HepG2 (cell line): ENCODE measurements around the gene GNAT3. TPM values are rescaled to one million over a fixed set of nuclear protein-coding genes. Genes with fewer than 3 reads are reported as not detected.

Experiments
- ATAC-seq: fragments of 200-7000 bp; cut with Tn5 transposase; 3 replicates; pipeline ENCODE4 v1.9.1; 2020; ENCODE audit warnings: mild to moderate bottlenecking, moderate library complexity
- BruUV-seq: library from RNA; stranded (reverse); fragments of 400-500 nt; replicated peaks from 2 replicates; lab custom pipeline; 2021; lab: Mats Ljungman, UMichigan
- CTCF ChIA-PET: fragments of 300-600 bp; formaldehyde crosslinking; extraction: SDS; loops from one replicate; lab custom pipeline; 2021; ENCODE audit warnings: low total read pairs, inconsistent platforms, low intra/inter-chr PET ratio; lab: Yijun Ruan, JAX
- POLR2A ChIA-PET: fragments of 350-600 bp; sonication (Branson Sonifier 250); formaldehyde crosslinking; loops from one replicate; lab custom pipeline; 2020; ENCODE audit warnings: antibody characterized with exemption, inconsistent platforms; lab: Yijun Ruan, JAX
- DNase-seq: peaks from one replicate; pipeline ENCODE4 v3.0.0-alpha.2; 2015; ENCODE audit warnings: low spot score
- FAIRE-seq: peaks from 3 replicates; lab custom pipeline; 2011; peaks lifted over from hg19 to GRCh38; lab: Jason Lieb, UNC
- H2AFZ ChIP-seq: one replicate; pipeline ENCODE4 v1.6.1; 2011; ENCODE audit warnings: low read length, inconsistent platforms
- H3K27ac ChIP-seq: fragments of 300-600 bp; 3 replicates; pipeline ENCODE4 v1.8.0; 2011; ENCODE audit warnings: mixed run types, mild to moderate bottlenecking, mixed read lengths, low read length, inconsistent platforms; ENCODE audit not compliant: insufficient read depth; ENCODE audit errors: extremely low read length
- H3K27me3 ChIP-seq, 2 experiments: fragments of 200-600 bp in 1 of 2; 2 replicates in 1 of 2; 3 replicates in 1 of 2; pipeline versions ENCODE4 v1.6.0 to v1.8.0; 2011; ENCODE audit warnings: low read length in 2 of 2, mild to moderate bottlenecking in 2 of 2, moderate library complexity in 2 of 2, inconsistent platforms in 1 of 2; ENCODE audit not compliant: insufficient read depth in 2 of 2, control insufficient read depth in 1 of 2
- H3K36me3 ChIP-seq, 2 experiments: fragments of 200-600 bp in 1 of 2; replicated peaks in 1 of 2; 2 replicates in 1 of 2; 3 replicates in 1 of 2; pipeline versions ENCODE4 v1.5.1 to v1.8.0; 2011; ENCODE audit warnings: low read length in 2 of 2, inconsistent platforms in 1 of 2; ENCODE audit not compliant: insufficient read depth in 2 of 2, control insufficient read depth in 1 of 2
- H3K4me1 ChIP-seq: 2 replicates; pipeline ENCODE4 v1.5.1; 2012; ENCODE audit warnings: low read length, inconsistent platforms; ENCODE audit not compliant: insufficient read depth
- H3K4me2 ChIP-seq: 2 replicates; pipeline ENCODE4 v1.6.0; 2011; ENCODE audit warnings: low read depth, low read length, inconsistent platforms
- H3K4me3 ChIP-seq, 3 experiments: fragments of 200-600 bp in 1 of 3; sonication (generic), shearing (Covaris generic) in 1 of 3; replicated peaks in 1 of 3; 2 replicates each; pipeline ENCODE4 v1.5.1; 2011 to 2016; ENCODE audit warnings: low read length in 3 of 3, inconsistent platforms in 2 of 3, low read depth in 2 of 3, mild to moderate bottlenecking in 2 of 3, control low read depth in 1 of 3, mixed read lengths in 1 of 3; ENCODE audit not compliant: insufficient read depth in 1 of 3
- H3K79me2 ChIP-seq: one replicate; pipeline ENCODE4 v1.6.1; 2011; ENCODE audit warnings: low read length, inconsistent platforms; ENCODE audit not compliant: insufficient read depth
- H3K9ac ChIP-seq: 2 replicates; pipeline ENCODE4 v1.6.0; 2011; ENCODE audit warnings: mild to moderate bottlenecking, low read depth, low read length, inconsistent platforms; ENCODE audit not compliant: insufficient read depth
- H3K9me3 ChIP-seq: 2 replicates; pipeline ENCODE4 v1.5.1; 2012; ENCODE audit warnings: mild to moderate bottlenecking, low read length
- H4K20me1 ChIP-seq: 2 replicates; pipeline ENCODE4 v1.6.0; 2011; ENCODE audit warnings: inconsistent platforms, mild to moderate bottlenecking, low read length, moderate library complexity; ENCODE audit not compliant: insufficient read depth
- FOSL2 ChIP-seq: sonication (generic); formaldehyde crosslinking; IDR thresholded peaks from 2 replicates; pipeline ENCODE4 v1.4.0; 2020; ENCODE audit warnings: missing genetic modification reagents
- HDAC1 ChIP-seq: sonication (generic); formaldehyde crosslinking; IDR thresholded peaks from 2 replicates; pipeline ENCODE4 v1.5.1; 2020; ENCODE audit warnings: mild to moderate bottlenecking, missing genetic modification reagents
- HNF4G ChIP-seq, 2 experiments: sonication (generic) in 1 of 2; formaldehyde crosslinking in 1 of 2; IDR thresholded peaks; 2 replicates each; pipeline versions ENCODE4 v1.4.0 to v1.6.1; 2011 to 2020; ENCODE audit warnings: borderline replicate concordance in 2 of 2, low read depth in 2 of 2, mild to moderate bottlenecking in 2 of 2, low read length in 1 of 2, missing genetic modification reagents in 1 of 2, moderate library complexity in 1 of 2
- HOXA7 ChIP-seq: sonication (generic); formaldehyde crosslinking; IDR thresholded peaks from 2 replicates; pipeline ENCODE4 v1.8.1; 2022; ENCODE audit warnings: mild to moderate bottlenecking, missing genetic modification reagents, moderate library complexity
- KAT7 ChIP-seq: IDR thresholded peaks from 2 replicates; pipeline ENCODE4 v1.6.1; 2018; ENCODE audit warnings: borderline replicate concordance, missing compliant biosample characterization
- MBNL3 ChIP-seq: fragments of 250-450 bp; sonication (Bioruptor Pico); conservative IDR thresholded peaks from 2 replicates; pipeline ENCODE4 v1.8.0; 2022; ENCODE audit warnings: mild to moderate bottlenecking, inconsistent platforms
- XRCC5 ChIP-seq: fragments of 200-400 bp; formaldehyde crosslinking; optimal IDR thresholded peaks from 2 replicates; pipeline ENCODE3; 2017; ENCODE audit warnings: mild to moderate bottlenecking, low read length
- ZEB1 ChIP-seq: IDR thresholded peaks from 2 replicates; pipeline ENCODE4 v1.6.1; 2012; ENCODE audit warnings: mild to moderate bottlenecking, low read depth, inconsistent platforms; ENCODE audit not compliant: insufficient replicate concordance
- ZMAT3 ChIP-seq: sonication (generic); formaldehyde crosslinking; conservative IDR thresholded peaks from 2 replicates; pipeline ENCODE4 v1.7.0; 2021; ENCODE audit warnings: missing genetic modification reagents
- ZNF17 ChIP-seq: sonication (generic); formaldehyde crosslinking; IDR thresholded peaks from 2 replicates; pipeline ENCODE4 v1.5.0; 2020; ENCODE audit warnings: mild to moderate bottlenecking, missing genetic modification reagents
- ZNF205 ChIP-seq: IDR thresholded peaks from 2 replicates; pipeline ENCODE4 v1.6.1; 2018; ENCODE audit warnings: missing biosample characterization, missing genetic modification reagents
- ZNF275 ChIP-seq: sonication (generic); formaldehyde crosslinking; IDR thresholded peaks from 2 replicates; pipeline ENCODE4 v1.8.0; 2022; ENCODE audit warnings: missing genetic modification reagents, mild to moderate bottlenecking, inconsistent platforms, borderline replicate concordance
- ZNF326 ChIP-seq: sonication (generic); formaldehyde crosslinking; IDR thresholded peaks from 2 replicates; pipeline ENCODE4 v1.4.0; 2020; ENCODE audit warnings: missing genetic modification reagents, borderline replicate concordance
- ZNF350 ChIP-seq: sonication (generic); formaldehyde crosslinking; IDR thresholded peaks from 2 replicates; pipeline ENCODE4 v1.4.0; 2020; ENCODE audit warnings: mild to moderate bottlenecking, low read depth, missing genetic modification reagents, borderline replicate concordance
- ZNF83 ChIP-seq: sonication (generic); formaldehyde crosslinking; IDR thresholded peaks from 2 replicates; pipeline ENCODE4 v1.4.0; 2020; ENCODE audit warnings: missing genetic modification reagents, mild to moderate bottlenecking, borderline replicate concordance
- ZSCAN9 ChIP-seq: IDR thresholded peaks from 2 replicates; pipeline ENCODE4 v1.6.1; 2016; ENCODE audit warnings: borderline replicate concordance
- WGBS: methylation state at CpG from one replicate; pipeline ENCODE4 v1.1.6; 2017; ENCODE audit warnings: low lambda C conversion rate; 5-methylcytosine and 5-hydroxymethylcytosine counted together
- in situ Hi-C: cut with HindIII; loops from 2 replicates; pipeline ENCODE4 v1.10.0; 2017; ENCODE audit warnings: low pct_unique_long_range_greater_than_20kb; ENCODE audit not compliant: extremely low pct_ligation_motif_present
- intact Hi-C: fragments of 100-400 bp; cut with micrococcal nuclease; formaldehyde crosslinking; loops from one replicate; pipeline ENCODE4 v1.10.0; 2022; ENCODE audit not compliant: unreplicated experiment
- polyA plus RNA-seq, 8 experiments: library from polyadenylated mRNA; depleted of rRNA in 3 of 8; stranded (reverse) in 7 of 8; unstranded in 1 of 8; fragments of >200 nt; fragmentation: Illumina TruSeq in 4 of 8; extraction: Trizol in 4 of 8; gene quantifications; 2 replicates each; pipeline versions ENCODE4 v1.2.1 to v1.2.3, GENCODE V29; 2011 to 2016; ENCODE audit warnings: low read depth in 4 of 8, missing spikeins in 1 of 8, mixed read lengths in 1 of 8; ENCODE audit not compliant: insufficient read depth in 1 of 8
- total RNA-seq, 5 experiments: library from RNA; depleted of rRNA; stranded (reverse); fragments of >200 nt; fragmentation: Illumina TruSeq; extraction: Trizol; gene quantifications; 2 replicates each; pipeline ENCODE4 v1.2.3, GENCODE V29; 2016; ENCODE audit warnings: low read depth in 1 of 5
- TF ChIP-seq, protein P1 (sequence below): IDR thresholded peaks from 2 replicates; pipeline ENCODE4 v1.6.1; 2016; ENCODE audit warnings: mild to moderate bottlenecking, missing biosample characterization, missing genetic modification reagents

The GNAT3 gene
- total and polyA plus RNA-seq, 2 of the 13 experiments (the other 11 are each of a cell fraction or from before 2014, with no cell fraction given): not detected

DNA sequence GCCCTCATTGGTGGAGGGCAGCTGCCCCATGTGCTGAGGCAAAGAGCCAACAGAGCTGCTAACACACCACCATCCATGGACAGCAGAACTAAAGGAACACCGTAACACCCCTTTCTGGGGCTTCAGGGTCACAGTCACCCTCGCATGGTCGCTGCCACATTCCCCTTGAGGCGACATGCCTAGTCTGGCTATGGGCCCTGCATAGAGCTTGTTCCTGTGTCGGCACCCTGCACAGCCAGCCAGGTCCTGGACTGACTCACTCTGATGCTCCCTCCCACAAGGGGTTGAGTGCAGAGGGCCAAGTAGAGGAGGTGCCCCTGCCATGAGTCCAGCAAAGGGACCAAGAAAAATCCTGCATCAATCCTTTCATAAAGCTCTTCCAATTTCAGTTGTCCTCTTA, 77.8 kb downstream of the GNAT3 start:
- H3K9ac ChIP-seq: no peak overlapping the region
- TF ChIP-seq ZEB1 (no peak), ZNF326 (CRISPR knock-in tag) (no peak), ZNF205 (CRISPR knock-in tag) (no peak)
- TF ChIP-seq, protein P1, sequence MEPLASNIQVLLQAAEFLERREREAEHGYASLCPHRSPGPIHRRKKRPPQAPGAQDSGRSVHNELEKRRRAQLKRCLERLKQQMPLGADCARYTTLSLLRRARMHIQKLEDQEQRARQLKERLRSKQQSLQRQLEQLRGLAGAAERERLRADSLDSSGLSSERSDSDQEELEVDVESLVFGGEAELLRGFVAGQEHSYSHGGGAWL (CRISPR knock-in tag): no peak
- no peak overlapping the region for H3K4me3 ChIP-seq
- 77% methylated on average over 5 of the region's 5 CpGs for WGBS
- no peaks in the 10 kb centered on the region for H3K36me3 ChIP-seq
- CTCF ChIA-PET: no interaction called here
- BruUV-seq: no TSS peak
- H3K4me2 ChIP-seq: no peak overlapping the region
- no peaks in the 10 kb centered on the region for H3K4me1 ChIP-seq
- H3K9me3 ChIP-seq: no peaks in the 10 kb centered on the region
- no peak for ATAC-seq
- in situ Hi-C loops (loop anchor here (5.0 to 25.0 kb wide), 2 partner anchors 223 to 1028 kb away; no protein-coding TSS in a partner anchor), intact Hi-C loops (no loop called here)
- DNase-seq: no peak
- FAIRE-seq: no peak
- POLR2A ChIA-PET: no interaction called here
- no peak overlapping the region for H2AFZ ChIP-seq
- no peaks in the 10 kb centered on the region for H3K79me2 ChIP-seq
- no peak overlapping the region for H3K27ac ChIP-seq
- no peaks in the 10 kb centered on the region for H3K27me3 ChIP-seq
- no peaks in the 10 kb centered on the region for H4K20me1 ChIP-seq

GRCh38 chr7:80432166-80432565, 79.7 kb downstream of the GNAT3 start:
- Histone ChIP-seq H3K79me2 (no peaks in the 10 kb centered on the region), H3K36me3 (no peaks in the 10 kb centered on the region), H3K4me3 (no peak overlapping the region), H3K27me3 (no peaks in the 10 kb centered on the region), H2AFZ (no peak overlapping the region), H4K20me1 (no peaks in the 10 kb centered on the region), H3K27ac (no peak overlapping the region), H3K9me3 (no peaks in the 10 kb centered on the region), H3K4me1 (no peaks in the 10 kb centered on the region), H3K4me2 (no peak overlapping the region), H3K9ac (no peak overlapping the region)
- ChIA-PET POLR2A (no interaction called here), CTCF (no interaction called here)
- DNase-seq: no peak
- in situ Hi-C loops (loop anchor here (5.0 to 25.0 kb wide), 2 partner anchors 225 to 1030 kb away; no protein-coding TSS in a partner anchor), intact Hi-C loops (no loop called here)
- FAIRE-seq: no peak
- ATAC-seq: no peak
- WGBS: 14% methylated on average over 1 of the region's 1 CpG
- no TSS peak for BruUV-seq
- no peak for TF ChIP-seq MBNL3
- no peak for TF ChIP-seq ZMAT3
- no peak for TF ChIP-seq KAT7 (CRISPR knock-in tag)
- TF ChIP-seq ZNF83 (CRISPR knock-in tag): no peak
- no peak for TF ChIP-seq FOSL2
- no peak for TF ChIP-seq ZNF275 (CRISPR knock-in tag)
- no peak for TF ChIP-seq ZSCAN9 (CRISPR knock-in tag)
- TF ChIP-seq ZNF350 (CRISPR knock-in tag): no peak
- no peak for TF ChIP-seq XRCC5
- TF ChIP-seq ZNF17 (CRISPR knock-in tag): no peak
- TF ChIP-seq HOXA7 (CRISPR knock-in tag): no peak
- TF ChIP-seq HDAC1 (CRISPR knock-in tag): no peak
- no peak for TF ChIP-seq HNF4G (IDR thresholded peaks at IDR 0.05; ENCODE audit: borderline replicate concordance, low read depth, low read length)
- TF ChIP-seq HNF4G (CRISPR knock-in tag; IDR thresholded peaks at IDR 0.05; ENCODE audit: borderline replicate concordance, low read depth): no peak
